GM12865 (cell line): Measurements from ENCODE around the gene PAIP2B.
A peak's percentile ranks its signal among the peaks of the same experiment; 100 is the strongest.

Experiments used
- DNase-seq: peaks from one replicate; pipeline ENCODE4 v3.0.0; 2010; ENCODE audit warnings: low read depth
- H3K4me3 ChIP-seq: 2 replicates; pipeline ENCODE4 v1.5.1; 2011; ENCODE audit warnings: mild to moderate bottlenecking, low read depth, low read length, control low read depth
- TF ChIP-seq, protein P1 (sequence below): IDR thresholded peaks from 2 replicates; pipeline ENCODE4 v1.5.1; 2011; ENCODE audit warnings: low read length, control low read depth, low read depth, inconsistent platforms; ENCODE audit not compliant: insufficient read depth; ENCODE audit errors: missing control alignments

PAIP2B gene

DNA sequence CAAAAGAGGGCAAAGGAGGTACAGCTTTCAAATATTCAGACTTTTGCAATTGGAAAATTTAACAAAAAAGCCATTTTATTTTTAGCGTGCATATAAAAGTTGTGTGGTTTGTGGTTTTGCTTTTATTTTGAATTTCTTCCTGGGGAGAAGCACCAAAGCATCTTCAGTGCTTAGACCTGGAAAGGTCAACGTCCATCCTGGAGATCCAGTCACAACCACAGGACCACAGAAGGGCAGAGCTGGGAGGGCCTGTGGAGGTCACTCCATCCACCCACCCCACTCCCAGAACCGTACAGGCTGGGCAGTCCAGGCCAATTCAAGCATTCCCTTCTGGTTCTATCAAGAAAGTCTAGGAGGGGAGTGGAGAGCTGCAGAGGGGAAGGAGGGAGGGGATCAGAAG, 52.7 kb downstream of the PAIP2B start:
- TF ChIP-seq, protein P1, sequence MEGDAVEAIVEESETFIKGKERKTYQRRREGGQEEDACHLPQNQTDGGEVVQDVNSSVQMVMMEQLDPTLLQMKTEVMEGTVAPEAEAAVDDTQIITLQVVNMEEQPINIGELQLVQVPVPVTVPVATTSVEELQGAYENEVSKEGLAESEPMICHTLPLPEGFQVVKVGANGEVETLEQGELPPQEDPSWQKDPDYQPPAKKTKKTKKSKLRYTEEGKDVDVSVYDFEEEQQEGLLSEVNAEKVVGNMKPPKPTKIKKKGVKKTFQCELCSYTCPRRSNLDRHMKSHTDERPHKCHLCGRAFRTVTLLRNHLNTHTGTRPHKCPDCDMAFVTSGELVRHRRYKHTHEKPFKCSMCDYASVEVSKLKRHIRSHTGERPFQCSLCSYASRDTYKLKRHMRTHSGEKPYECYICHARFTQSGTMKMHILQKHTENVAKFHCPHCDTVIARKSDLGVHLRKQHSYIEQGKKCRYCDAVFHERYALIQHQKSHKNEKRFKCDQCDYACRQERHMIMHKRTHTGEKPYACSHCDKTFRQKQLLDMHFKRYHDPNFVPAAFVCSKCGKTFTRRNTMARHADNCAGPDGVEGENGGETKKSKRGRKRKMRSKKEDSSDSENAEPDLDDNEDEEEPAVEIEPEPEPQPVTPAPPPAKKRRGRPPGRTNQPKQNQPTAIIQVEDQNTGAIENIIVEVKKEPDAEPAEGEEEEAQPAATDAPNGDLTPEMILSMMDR, result no peak
- DNase-seq, result no peak
- H3K4me3 ChIP-seq, result no peak overlapping the region

DNA sequence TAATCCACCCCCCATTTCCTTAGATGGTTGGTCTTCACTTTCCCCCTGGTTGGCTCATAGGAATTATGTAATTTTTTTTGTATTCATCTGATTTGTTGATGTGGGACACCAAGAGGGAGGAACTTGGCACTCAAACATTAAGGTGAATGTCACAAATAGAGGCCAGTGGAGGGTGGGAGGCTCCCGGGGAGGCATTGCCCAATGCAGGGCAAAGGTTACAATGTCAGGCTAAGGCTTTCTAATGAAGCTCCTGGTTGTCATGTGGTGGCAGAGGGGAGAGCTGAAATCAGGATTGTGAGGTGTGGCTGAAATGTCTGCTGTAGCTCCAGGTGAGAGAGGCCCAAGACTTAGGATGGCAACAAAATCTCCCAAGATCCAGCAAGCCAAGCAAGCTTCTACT, 53.8 kb downstream of the PAIP2B start:
- H3K4me3 ChIP-seq, result no peak overlapping the region
- TF ChIP-seq, protein P1, result no peak
- DNase-seq, result no peak

DNA sequence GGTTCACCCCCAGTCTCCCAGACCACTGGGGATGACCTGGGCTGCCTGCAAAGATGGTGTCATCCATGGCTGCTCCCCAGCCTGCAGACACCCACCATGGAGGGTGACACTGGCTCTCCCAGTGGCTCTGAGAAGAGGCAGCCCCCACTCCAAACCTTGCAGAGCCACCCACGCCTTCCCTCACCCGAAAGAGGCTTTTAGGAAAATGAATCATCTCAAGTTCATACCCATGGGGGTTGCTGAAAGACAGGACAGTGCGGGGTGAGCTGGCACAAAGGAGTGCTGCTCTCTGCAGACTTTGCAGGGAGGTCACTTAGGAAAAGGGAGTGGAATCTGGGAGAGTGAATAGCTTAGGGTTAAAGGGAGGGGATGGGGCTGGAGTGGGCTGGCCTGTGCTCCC, 60.1 kb downstream of the PAIP2B start:
- no peak for DNase-seq
- H3K4me3 ChIP-seq, result no peak overlapping the region
- TF ChIP-seq, protein P1, result no peak

DNA sequence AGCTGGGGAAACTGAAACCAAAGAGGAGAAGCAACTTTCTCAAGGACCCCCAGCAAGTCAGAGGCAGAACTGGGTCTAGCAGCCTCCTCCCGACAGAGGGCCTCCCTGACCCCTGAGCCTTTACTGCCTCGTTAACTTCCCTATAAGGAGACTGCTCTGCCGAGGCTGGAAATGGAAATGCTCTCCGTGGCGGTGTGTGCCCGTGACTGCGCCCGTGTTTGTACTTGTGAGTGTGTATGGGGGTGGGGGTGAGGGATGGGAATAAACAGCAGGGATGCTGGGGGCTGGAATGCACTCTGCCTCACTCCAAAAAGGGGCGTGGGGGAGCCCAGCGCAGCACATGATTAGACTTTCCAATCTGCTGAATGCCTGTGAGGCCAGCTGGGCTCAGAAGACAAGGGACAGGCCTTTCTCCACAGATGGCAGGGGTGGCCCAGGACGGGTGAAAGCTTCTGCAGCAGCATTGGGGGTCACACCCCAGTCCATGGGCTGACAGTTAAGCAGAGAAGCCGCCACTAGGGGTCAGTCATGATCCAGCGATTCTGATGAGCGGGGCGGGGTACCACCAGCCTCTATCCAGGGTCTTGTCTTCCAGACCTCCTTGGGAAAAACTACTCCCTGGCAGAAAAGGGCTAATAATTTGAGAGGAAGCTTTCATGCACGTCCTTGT, 69.6 kb downstream of the PAIP2B start:
- TF ChIP-seq, protein P1, result peak; percentile 63
- H3K4me3 ChIP-seq, result no peak overlapping the region
- peak; percentile 46 for DNase-seq

DNA sequence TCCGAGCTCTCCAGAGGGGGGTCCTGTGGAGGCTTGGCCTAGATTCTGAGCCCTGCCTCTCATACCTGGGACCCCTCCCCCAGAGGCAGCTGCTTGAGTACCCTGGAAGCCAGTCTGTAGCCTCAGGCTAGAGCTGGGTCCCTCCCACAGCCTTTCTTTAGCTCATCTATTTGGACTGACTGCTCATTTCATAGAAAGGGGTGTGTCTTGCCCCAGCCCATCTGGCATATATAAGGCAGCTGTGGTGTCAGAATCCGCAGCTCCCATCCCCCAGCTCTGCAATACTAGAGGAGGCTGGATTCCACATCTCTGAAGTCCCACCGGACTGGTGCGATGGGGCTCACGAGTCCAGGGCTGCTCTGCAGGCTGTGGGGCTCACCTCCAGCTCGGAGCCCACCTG, 70.3 kb downstream of the PAIP2B start:
- TF ChIP-seq, protein P1, result no peak
- no peak for DNase-seq
- no peak overlapping the region for H3K4me3 ChIP-seq

DNA sequence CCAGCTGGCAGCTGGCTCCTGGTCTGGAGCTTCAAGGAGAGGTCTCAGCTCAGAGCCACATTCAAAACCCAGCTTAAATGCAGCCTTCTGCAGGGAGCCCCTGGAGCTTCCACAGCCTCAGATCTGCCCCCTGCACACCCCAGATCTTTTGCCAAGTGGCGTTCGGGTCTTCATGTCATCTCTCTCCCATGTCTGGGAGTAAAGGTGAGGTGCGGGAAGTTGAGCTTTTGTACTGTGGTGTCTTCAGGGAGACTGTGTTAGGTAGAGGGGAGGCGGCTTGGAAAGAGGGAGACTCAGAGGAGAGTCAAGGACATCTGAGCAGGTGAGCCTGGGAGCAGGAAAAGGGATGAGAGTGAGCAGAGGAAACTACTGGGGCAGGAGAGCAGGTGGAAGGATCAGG, 71.1 kb downstream of the PAIP2B start:
- TF ChIP-seq, protein P1, result no peak
- DNase-seq, result no peak
- no peak overlapping the region for H3K4me3 ChIP-seq

DNA sequence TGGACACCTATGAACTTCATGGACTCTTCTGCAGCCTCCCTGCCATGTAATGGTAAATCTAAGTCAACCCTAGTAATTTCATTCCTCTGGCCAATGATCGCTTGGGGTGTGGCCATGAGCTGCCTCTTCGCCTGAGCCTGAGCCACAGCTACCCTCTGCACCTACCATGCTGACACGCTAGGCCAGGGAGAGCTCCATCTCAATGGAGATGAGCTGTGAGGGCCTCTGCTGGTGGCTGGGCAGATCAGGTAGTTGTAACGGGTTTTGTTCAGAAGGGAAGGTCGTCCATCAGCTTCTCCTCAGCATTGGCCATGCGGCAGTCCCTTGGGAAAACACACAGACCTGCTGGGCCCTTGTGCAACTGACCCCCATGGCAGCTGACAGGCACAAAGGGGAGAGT, 72.1 kb downstream of the PAIP2B start:
- TF ChIP-seq, protein P1, result peak; percentile 50
- no peak overlapping the region for H3K4me3 ChIP-seq
- peak; percentile 61 for DNase-seq
